ENCODE measurements around the gene NAV2.

- no peak for TF ChIP-seq POLR2A (IDR thresholded peaks at IDR 0.05; ENCODE audit: low read length)
- no peak for TF ChIP-seq GATA1 (IDR thresholded peaks at IDR 0.05; ENCODE audit: low read depth, low read length)
Observed at GRCh38 chr11:19788435-19788834, 75.8 kb downstream of the NAV2 start.

Data from erythroblast (primary cell).